Left colon (tissue), 2 donors: ENCODE results near the gene TLE4. TPM values are rescaled to one million over a fixed set of nuclear protein-coding genes. Genes with fewer than 3 reads are reported as not detected.

Experiments
- ATAC-seq: fragments of 200-7000 bp; cut with Tn5 transposase; one replicate; pipeline ENCODE4 v1.9.1; 2020; ENCODE audit warnings: mild to moderate bottlenecking, moderate library complexity
- DNase-seq, 2 donors: peaks; one replicate each; pipeline ENCODE4 v3.0.0-alpha.2; 2020
- intact Hi-C, 2 donors: fragments of 100-400 bp; cut with DNase I in 1 of 2; cut with micrococcal nuclease in 1 of 2; formaldehyde crosslinking; loops; one replicate each; pipeline versions ENCODE4 v1.11.2 to v1.14.0; 2022; cut with DNase I, micrococcal nuclease
- total RNA-seq, 2 donors: library from RNA; stranded (reverse); fragmentation: NEBNext Ultra II Directional; extraction: Animal tissue kit (Norgen Biotek cat#: 25700); gene quantifications; one replicate each; pipeline ENCODE4 v1.2.1, GENCODE V29; 2021
- donor health status: DM: no; HTN: no; CAD: no.
- donor health status: DM: yes; HTN: yes; CAD: no.

The TLE4 gene
- total RNA-seq, 2 donors from 2014 or later: 22.2 to 29.8 TPM

- no peak for DNase-seq
- intact Hi-C loops: no loop called here
These were observed 123.9 kb downstream of the TLE4 start for GRCh38 chr9:79695531-79696175.

GRCh38 chr9:79698967-79699366 lies 127.2 kb downstream of the TLE4 start:
- intact Hi-C loops: no loop called here
- no peak for ATAC-seq

More at GRCh38 chr9:79695531-79696175, 123.9 kb downstream of the TLE4 start:
- ATAC-seq: no peak

GRCh38 chr9:79699479-79699878 lies 127.7 kb downstream of the TLE4 start:
- DNase-seq (no peak), ATAC-seq (no peak)
- intact Hi-C loops: no loop called here

More at GRCh38 chr9:79698967-79699366, 127.2 kb downstream of the TLE4 start:
- DNase-seq: no peak

- DNase-seq (no peak), ATAC-seq (no peak)
- intact Hi-C loops: no loop called here
These were observed 129.0 kb downstream of the TLE4 start for GRCh38 chr9:79700607-79701360.

GRCh38 chr9:79701651-79702050 lies 129.9 kb downstream of the TLE4 start:
- no peak for DNase-seq
- no peak for ATAC-seq
- intact Hi-C loops: no loop called here

GRCh38 chr9:79705704-79706103 lies 133.9 kb downstream of the TLE4 start:
- ATAC-seq: no peak
- intact Hi-C loops: no loop called here
- DNase-seq: no peak

- DNase-seq (no peak), ATAC-seq (no peak)
- intact Hi-C loops: no loop called here
These were observed 134.7 kb downstream of the TLE4 start for GRCh38 chr9:79706512-79706911.

- DNase-seq: no peak
- no peak for ATAC-seq
- intact Hi-C loops: no loop called here
These were observed 135.8 kb downstream of the TLE4 start for GRCh38 chr9:79707589-79707988.

GRCh38 chr9:79708541-79708940 lies 136.8 kb downstream of the TLE4 start:
- no peak for DNase-seq
- no peak for ATAC-seq
- intact Hi-C loops: no loop called here

GRCh38 chr9:79709743-79710674 lies 138.2 kb downstream of the TLE4 start:
- intact Hi-C loops: no loop called here
- no peak for DNase-seq
- no peak for ATAC-seq

GRCh38 chr9:79711874-79712273 lies 140.1 kb downstream of the TLE4 start:
- DNase-seq (no peak), ATAC-seq (no peak)
- intact Hi-C loops: no loop called here

- no peak for DNase-seq
- intact Hi-C loops: no loop called here
- no peak for ATAC-seq
These were observed 147.3 kb downstream of the TLE4 start for GRCh38 chr9:79719021-79719420.

- no peak for DNase-seq
- intact Hi-C loops: no loop called here
- ATAC-seq: no peak
These were observed 148.2 kb downstream of the TLE4 start for GRCh38 chr9:79719989-79720388.

- intact Hi-C loops: no loop called here
- no peak for ATAC-seq
These were observed 159.6 kb downstream of the TLE4 start for GRCh38 chr9:79731171-79731890.

GRCh38 chr9:79735023-79735779 lies 163.4 kb downstream of the TLE4 start:
- DNase-seq (no peak), ATAC-seq (no peak)
- intact Hi-C loops: no loop called here

More at GRCh38 chr9:79731171-79731890, 159.6 kb downstream of the TLE4 start:
- DNase-seq: no peak

- no peak for DNase-seq
- no peak for ATAC-seq
- intact Hi-C loops: no loop called here
These were observed 164.3 kb downstream of the TLE4 start for GRCh38 chr9:79736051-79736450.

GRCh38 chr9:79741381-79741780 lies 169.6 kb downstream of the TLE4 start:
- no peak for DNase-seq
- intact Hi-C loops: no loop called here
- ATAC-seq: no peak

GRCh38 chr9:79742110-79742721 lies 170.5 kb downstream of the TLE4 start:
- intact Hi-C loops: no loop called here
- ATAC-seq: no peak
- no peak for DNase-seq
